NB4 (cell line): ENCODE results near the gene RBPJL.

Experiments used
- CTCF ChIP-seq: IDR thresholded peaks from one replicate; pipeline ENCODE4 v1.5.1; 2012; ENCODE audit warnings: low read depth, low read length
- POLR2A ChIP-seq: IDR thresholded peaks from 2 replicates; pipeline ENCODE4 v1.6.1; 2011; ENCODE audit warnings: mild to moderate bottlenecking; ENCODE audit not compliant: insufficient read length; ENCODE audit errors: extremely low read depth

GRCh38 chr20:45282700-45283550, 23.7 kb upstream of the RBPJL start:
- TF ChIP-seq CTCF: no peak
- no peak for TF ChIP-seq POLR2A
